Measurements from ENCODE around the gene CYBC1.

CYBC1 gene

GRCh38 chr17:82396601-82397435 is 53.7 kb downstream of the CYBC1 start:
- peaks cover 3% of the 10 kb centered on the region for H3K27me3 Mint-ChIP-seq
- peaks cover 76% of the 10 kb centered on the region for H3K36me3 Mint-ChIP-seq (ENCODE audit: low read depth)
- H3K9me3 Mint-ChIP-seq, result no peaks in the 10 kb centered on the region
- H3K4me1 Mint-ChIP-seq (ENCODE audit: low read depth), result peaks cover 35% of the 10 kb centered on the region
- intact Hi-C loops (cut with micrococcal nuclease), result no loop called here
- no peak overlapping the region for H3K4me3 Mint-ChIP-seq
- peak overlapping the region; percentile 14 for H3K27ac Mint-ChIP-seq

DNA sequence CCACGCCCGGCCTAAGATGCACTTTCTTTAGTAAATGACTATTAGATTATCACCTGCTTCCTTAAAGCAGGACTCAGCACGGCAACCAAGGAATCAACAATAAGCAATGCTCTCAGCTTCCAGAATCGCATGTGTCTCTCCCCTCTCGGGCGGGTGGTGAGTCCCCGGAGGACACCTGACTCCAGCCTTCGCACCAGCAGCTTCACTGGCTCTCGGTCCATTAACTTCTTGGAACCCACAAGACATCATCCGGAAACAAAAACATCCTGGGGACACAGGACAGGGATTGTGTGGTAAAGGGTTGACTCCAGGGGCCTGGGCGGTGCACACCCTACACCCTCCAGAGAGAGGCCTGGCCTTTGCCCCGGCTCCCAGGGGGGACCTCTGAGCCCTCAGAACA is 56.3 kb downstream of the CYBC1 start:
- peak overlapping the region; percentile 45 for H3K27ac Mint-ChIP-seq
- no peaks in the 10 kb centered on the region for H3K9me3 Mint-ChIP-seq
- H3K27me3 Mint-ChIP-seq, result peaks cover 2% of the 10 kb centered on the region
- H3K4me3 Mint-ChIP-seq, result no peak overlapping the region
- peaks cover 9% of the 10 kb centered on the region for H3K4me1 Mint-ChIP-seq (ENCODE audit: low read depth)
- H3K36me3 Mint-ChIP-seq (ENCODE audit: low read depth), result peaks cover 76% of the 10 kb centered on the region
- intact Hi-C loops (cut with micrococcal nuclease), result no loop called here

DNA sequence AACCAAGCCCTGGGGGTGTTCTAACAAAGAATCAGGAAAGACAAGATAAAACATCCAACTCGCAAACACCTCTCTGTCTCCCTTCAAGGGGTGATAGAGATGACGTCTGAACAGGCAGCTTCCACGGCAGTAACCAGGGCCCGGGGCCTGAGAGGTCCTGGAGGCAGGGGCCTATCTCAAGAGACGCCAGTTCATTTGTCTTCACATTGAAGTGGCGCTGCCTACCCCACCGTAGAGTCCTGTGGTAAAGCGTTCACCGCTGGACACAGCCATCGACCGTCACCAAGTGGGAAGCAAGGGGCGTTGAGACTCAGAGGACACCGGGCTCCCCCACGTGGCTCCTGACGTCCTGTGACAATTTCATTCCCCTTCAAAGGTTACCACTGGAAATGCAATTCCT is 57.6 kb downstream of the CYBC1 start:
- H3K4me1 Mint-ChIP-seq (ENCODE audit: low read depth), result peaks cover 9% of the 10 kb centered on the region
- H3K27me3 Mint-ChIP-seq, result peaks cover 7% of the 10 kb centered on the region
- intact Hi-C loops (cut with micrococcal nuclease), result no loop called here
- peaks cover 66% of the 10 kb centered on the region for H3K36me3 Mint-ChIP-seq (ENCODE audit: low read depth)
- H3K27ac Mint-ChIP-seq, result no peak overlapping the region
- no peaks in the 10 kb centered on the region for H3K9me3 Mint-ChIP-seq
- H3K4me3 Mint-ChIP-seq, result no peak overlapping the region
